ENCODE data around the gene CDC42BPB. TPM values are rescaled to one million over a fixed set of nuclear protein-coding genes. Genes with fewer than 3 reads are reported as not detected.

CDC42BPB gene
- total RNA-seq, 2 experiments from 2014 or later: 6.6 to 7.6 TPM

- no peak for TF ChIP-seq CTCF (IDR thresholded peaks at IDR 0.05)
- H3K4me3 Mint-ChIP-seq: no peak overlapping the region
- ATAC-seq (ENCODE audit: poor library complexity): no peak
- no peaks in the 10 kb centered on the region for H3K9me3 ChIP-seq (ENCODE audit: control insufficient read depth in 1 of 2, insufficient read depth in 1 of 2, low read length in 2 of 2)
- H3K36me3 Mint-ChIP-seq (ENCODE audit: low read depth): peaks cover 38% of the 10 kb centered on the region
- no peaks in the 10 kb centered on the region for H3K27me3 Mint-ChIP-seq
- ChIA-PET CTCF (no interaction called here), POLR2A (no interaction called here)
- no peaks in the 10 kb centered on the region for H3K9me3 Mint-ChIP-seq
- intact Hi-C loops (cut with DNase I, micrococcal nuclease): no loop called here
- no peaks in the 10 kb centered on the region for H3K4me1 ChIP-seq (ENCODE audit: insufficient read depth, low read length)
- no peak overlapping the region for H3K4me3 ChIP-seq (ENCODE audit: low read length)
- H3K27ac ChIP-seq (ENCODE audit: low read depth in 1 of 2, low read length in 2 of 2): no peak overlapping the region
- DNase-seq: no peak
- H3K27me3 ChIP-seq (ENCODE audit: control insufficient read depth in 1 of 2, insufficient read depth in 2 of 2, low read length in 2 of 2): no peaks in the 10 kb centered on the region
- peaks cover 30% of the 10 kb centered on the region for H3K36me3 ChIP-seq (ENCODE audit: insufficient read depth, low read length)
- no peaks in the 10 kb centered on the region for H3K4me1 Mint-ChIP-seq (ENCODE audit: low read depth)
- H3K27ac Mint-ChIP-seq: no peak overlapping the region
Observed at GRCh38 chr14:102909911-102910310, 147.4 kb downstream of the CDC42BPB start.

GRCh38 chr14:102909462-102909861, 147.9 kb downstream of the CDC42BPB start:
- intact Hi-C loops (cut with DNase I, micrococcal nuclease): no loop called here
- no peak overlapping the region for H3K4me3 ChIP-seq (ENCODE audit: low read length)
- H3K27ac Mint-ChIP-seq: no peak overlapping the region
- no peaks in the 10 kb centered on the region for H3K27me3 ChIP-seq (ENCODE audit: control insufficient read depth in 1 of 2, insufficient read depth in 2 of 2, low read length in 2 of 2)
- no peaks in the 10 kb centered on the region for H3K9me3 ChIP-seq (ENCODE audit: control insufficient read depth in 1 of 2, insufficient read depth in 1 of 2, low read length in 2 of 2)
- peaks cover 38% of the 10 kb centered on the region for H3K36me3 Mint-ChIP-seq (ENCODE audit: low read depth)
- H3K9me3 Mint-ChIP-seq: no peaks in the 10 kb centered on the region
- ATAC-seq (ENCODE audit: poor library complexity) (no peak), DNase-seq (no peak)
- ChIA-PET POLR2A (no interaction called here), CTCF (no interaction called here)
- TF ChIP-seq CTCF (IDR thresholded peaks at IDR 0.05): no peak
- no peak overlapping the region for H3K27ac ChIP-seq (ENCODE audit: low read depth in 1 of 2, low read length in 2 of 2)
- H3K4me3 Mint-ChIP-seq: no peak overlapping the region
- no peaks in the 10 kb centered on the region for H3K4me1 ChIP-seq (ENCODE audit: insufficient read depth, low read length)
- H3K27me3 Mint-ChIP-seq: no peaks in the 10 kb centered on the region
- peaks cover 30% of the 10 kb centered on the region for H3K36me3 ChIP-seq (ENCODE audit: insufficient read depth, low read length)
- no peaks in the 10 kb centered on the region for H3K4me1 Mint-ChIP-seq (ENCODE audit: low read depth)

GRCh38 chr14:102908766-102909455, 148.4 kb downstream of the CDC42BPB start:
- Histone ChIP-seq H3K36me3 (ENCODE audit: insufficient read depth, low read length) (peaks cover 32% of the 10 kb centered on the region), H3K4me3 (ENCODE audit: low read length) (no peak overlapping the region), H3K27me3 (ENCODE audit: control insufficient read depth in 1 of 2, insufficient read depth in 2 of 2, low read length in 2 of 2) (no peaks in the 10 kb centered on the region), H3K9me3 (ENCODE audit: control insufficient read depth in 1 of 2, insufficient read depth in 1 of 2, low read length in 2 of 2) (no peaks in the 10 kb centered on the region), H3K4me1 (ENCODE audit: insufficient read depth, low read length) (no peaks in the 10 kb centered on the region), H3K27ac (ENCODE audit: low read depth in 1 of 2, low read length in 2 of 2) (no peak overlapping the region)
- intact Hi-C loops (cut with DNase I, micrococcal nuclease): no loop called here
- no peak overlapping the region for H3K27ac Mint-ChIP-seq
- TF ChIP-seq CTCF (IDR thresholded peaks at IDR 0.05): no peak
- H3K9me3 Mint-ChIP-seq: no peaks in the 10 kb centered on the region
- DNase-seq (no peak), ATAC-seq (ENCODE audit: poor library complexity) (no peak)
- CTCF ChIA-PET: no interaction called here
- peaks cover 39% of the 10 kb centered on the region for H3K36me3 Mint-ChIP-seq (ENCODE audit: low read depth)
- H3K4me1 Mint-ChIP-seq (ENCODE audit: low read depth): no peaks in the 10 kb centered on the region
- H3K27me3 Mint-ChIP-seq: no peaks in the 10 kb centered on the region
- no peak overlapping the region for H3K4me3 Mint-ChIP-seq
- POLR2A ChIA-PET: no interaction called here
